ENCODE data around the gene YPEL3.

Gene YPEL3

GRCh38 chr16:30065102-30065942 is 30.7 kb downstream of the YPEL3 start, which contains the start of gene ALDOA (continued):
- TF ChIP-seq HIC1 (tag by site-specific recombination; IDR thresholded peaks at IDR 0.05) (peak; percentile 93), PATZ1 (tag by site-specific recombination; IDR thresholded peaks at IDR 0.05) (peak; percentile 100), ZBTB1 (tag by site-specific recombination; IDR thresholded peaks at IDR 0.05) (peak; percentile 53; the same call in 1 of the 2 replicates), SP2 (tag by site-specific recombination; IDR thresholded peaks at IDR 0.05) (peak; percentile 99), ZNF629 (tag by site-specific recombination; IDR thresholded peaks at IDR 0.05) (peak; percentile 93), ZFP3 (tag by site-specific recombination; IDR thresholded peaks at IDR 0.05; ENCODE audit: low read depth) (no peak), ZFHX2 (tag by site-specific recombination; conservative IDR thresholded peaks at IDR 0.05) (peak; percentile 63), ZSCAN5A (tag by site-specific recombination; IDR thresholded peaks at IDR 0.05) (peak; percentile 98), ZFP69B (tag by site-specific recombination; IDR thresholded peaks at IDR 0.05) (peak; percentile 71), ZFP37 (tag by site-specific recombination; IDR thresholded peaks at IDR 0.05) (no peak), ZNF48 (tag by site-specific recombination; IDR thresholded peaks at IDR 0.05) (no peak), ZBTB21 (tag by site-specific recombination; IDR thresholded peaks at IDR 0.05) (peak; percentile 37; the same call in 1 of the 2 replicates), ZNF704 (tag by site-specific recombination; IDR thresholded peaks at IDR 0.05) (no peak), ZNF138 (tag by site-specific recombination; IDR thresholded peaks at IDR 0.05; ENCODE audit: borderline replicate concordance) (no peak), ZNF654 (tag by site-specific recombination; IDR thresholded peaks at IDR 0.05; ENCODE audit: low read depth) (no peak), ZNF239 (tag by site-specific recombination; IDR thresholded peaks at IDR 0.05) (0 out of 2 replicates have a peak, but pooled peaks have one; percentile 54), ZNF561 (tag by site-specific recombination; IDR thresholded peaks at IDR 0.05; ENCODE audit: borderline replicate concordance) (peak; percentile 89), REPIN1 (tag by site-specific recombination; IDR thresholded peaks at IDR 0.05; ENCODE audit: low read depth) (peak; percentile 85; the same call in 1 of the 2 replicates), ZNF18 (tag by site-specific recombination; IDR thresholded peaks at IDR 0.05) (peak; percentile 71), KLF17 (tag by site-specific recombination; IDR thresholded peaks at IDR 0.05) (peak; percentile 98), ZNF792 (tag by site-specific recombination; IDR thresholded peaks at IDR 0.05) (peak; percentile 89; the same call in 1 of the 2 replicates), FEZF1 (tag by site-specific recombination; IDR thresholded peaks at IDR 0.05) (peak; percentile 59), ZNF350 (tag by site-specific recombination; IDR thresholded peaks at IDR 0.05) (no peak), KLF9 (tag by site-specific recombination; IDR thresholded peaks at IDR 0.05; ENCODE audit: low read depth) (peak; percentile 91), PRDM6 (tag by site-specific recombination; IDR thresholded peaks at IDR 0.05) (no peak; the same call in 1 of the 2 replicates), ZNF169 (tag by site-specific recombination; IDR thresholded peaks at IDR 0.05) (0 out of 2 replicates have a peak, but pooled peaks have one; percentile 52)

All from HEK293 (cell line).